ENCODE measurements around the gene TFEB.

Gene TFEB

DNA sequence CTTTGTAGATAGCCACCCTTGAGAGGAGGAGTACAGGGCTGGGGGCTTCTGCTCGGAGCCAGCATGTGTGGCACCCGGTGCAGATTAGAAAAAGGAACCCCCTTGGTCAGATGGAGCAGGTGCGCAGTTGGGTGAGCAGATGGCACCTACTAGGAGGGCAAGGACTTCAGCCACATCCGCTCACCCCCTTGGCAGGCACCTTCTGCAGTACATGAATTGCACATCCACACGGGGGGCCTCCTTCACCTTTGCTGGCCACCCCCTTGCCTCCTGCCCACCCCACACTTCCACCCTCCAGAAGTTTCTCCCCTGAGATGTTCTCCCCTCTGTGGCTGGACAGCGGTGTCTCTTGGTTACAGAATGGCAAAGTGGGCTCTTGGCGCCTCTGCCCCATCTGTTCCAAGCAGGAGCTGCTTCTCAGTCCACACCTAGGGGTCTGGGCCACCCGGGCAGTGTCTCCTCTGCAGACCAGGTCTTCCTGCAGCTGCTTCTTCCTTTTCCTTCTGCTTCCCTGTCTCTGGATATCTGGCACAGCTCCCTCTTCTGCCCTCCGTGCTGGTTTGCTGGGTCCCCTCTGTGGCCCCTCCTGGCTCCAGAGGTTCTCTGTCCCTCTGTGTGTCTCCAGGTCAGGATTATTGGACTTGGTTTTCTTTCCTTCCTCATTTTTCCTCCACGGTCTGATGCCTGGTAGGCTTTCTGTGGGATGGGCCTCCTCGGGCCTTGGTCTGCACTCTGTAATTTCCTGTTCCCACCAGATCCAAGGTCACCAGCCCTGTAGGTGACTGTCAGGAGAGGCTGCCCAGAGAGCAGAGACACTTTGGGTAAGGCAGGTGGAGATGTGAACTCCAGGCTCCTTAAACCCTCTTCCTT, 93.1 kb downstream of the TFEB start:
- H3K4me3 ChIP-seq (ENCODE audit: low read length) = no peak overlapping the region
- H3K27me3 ChIP-seq (ENCODE audit: insufficient read depth, low read length) = no peaks in the 10 kb centered on the region
- H3K9me3 ChIP-seq (ENCODE audit: low read length) = no peaks in the 10 kb centered on the region
- peaks cover 14% of the 10 kb centered on the region for H3K36me3 ChIP-seq (ENCODE audit: insufficient read depth, low read length)
- no peak overlapping the region for H2AFZ ChIP-seq (ENCODE audit: low read depth, low read length)
- H3K4me1 ChIP-seq (ENCODE audit: insufficient read depth, low read length) = peaks cover 30% of the 10 kb centered on the region

DNA sequence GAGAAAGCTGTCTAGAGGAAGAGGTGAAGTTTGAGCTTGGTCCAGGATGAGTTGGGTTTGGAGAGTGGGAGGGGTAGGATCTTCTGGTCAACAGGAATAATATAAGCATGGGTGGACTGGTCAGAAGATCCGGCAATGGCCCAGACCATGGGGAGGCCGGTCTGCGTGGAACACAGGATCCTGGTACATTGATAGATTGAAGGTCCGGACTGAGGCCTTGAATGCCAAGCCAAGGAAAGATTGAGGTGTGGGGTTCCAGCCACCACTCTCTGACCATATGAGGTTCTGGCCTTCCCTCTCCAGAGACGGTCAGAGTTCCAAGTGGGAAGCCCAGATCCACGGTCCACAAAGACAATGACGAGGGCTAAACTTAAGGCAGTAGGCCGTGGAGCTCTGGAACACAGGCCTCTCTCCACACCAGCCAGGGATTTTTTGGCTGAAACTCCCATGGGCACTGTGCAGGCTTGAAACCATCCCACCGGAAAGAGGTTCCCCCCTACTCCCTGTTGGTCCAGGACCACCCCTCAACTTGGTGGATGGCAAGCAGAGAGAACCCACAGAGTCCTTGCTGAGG, 94.0 kb downstream of the TFEB start:
- Histone ChIP-seq H2AFZ (ENCODE audit: low read depth, low read length) (no peak overlapping the region), H3K4me3 (ENCODE audit: low read length) (no peak overlapping the region), H3K9me3 (ENCODE audit: low read length) (no peaks in the 10 kb centered on the region), H3K36me3 (ENCODE audit: insufficient read depth, low read length) (peaks cover 5% of the 10 kb centered on the region), H3K4me1 (ENCODE audit: insufficient read depth, low read length) (peaks cover 30% of the 10 kb centered on the region), H3K27me3 (ENCODE audit: insufficient read depth, low read length) (no peaks in the 10 kb centered on the region)

DNA sequence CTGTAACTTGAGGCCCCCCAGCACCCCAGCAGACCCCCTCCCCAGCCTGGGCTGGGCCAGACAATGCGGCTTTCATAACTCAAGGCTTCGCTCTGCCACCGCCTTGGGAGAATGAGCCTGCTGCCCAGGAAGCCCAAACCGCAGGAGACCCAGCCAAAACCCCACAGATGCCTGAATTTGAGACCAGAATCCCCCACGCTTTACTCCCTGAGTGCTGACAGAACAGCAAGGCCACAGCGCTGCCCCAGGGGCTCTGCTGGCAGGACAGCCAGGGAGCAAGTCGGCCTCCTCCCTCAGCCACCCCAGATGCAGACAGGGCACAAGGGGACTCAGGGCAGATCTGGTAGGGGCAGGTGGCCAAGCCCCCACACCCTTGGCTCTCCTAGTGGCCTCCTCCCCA, 95.0 kb downstream of the TFEB start:
- H2AFZ ChIP-seq (ENCODE audit: low read depth, low read length) = no peak overlapping the region
- H3K4me1 ChIP-seq (ENCODE audit: insufficient read depth, low read length) = peaks cover 30% of the 10 kb centered on the region
- no peak overlapping the region for H3K4me3 ChIP-seq (ENCODE audit: low read length)
- H3K36me3 ChIP-seq (ENCODE audit: insufficient read depth, low read length) = peaks cover 2% of the 10 kb centered on the region
- no peaks in the 10 kb centered on the region for H3K9me3 ChIP-seq (ENCODE audit: low read length)
- no peaks in the 10 kb centered on the region for H3K27me3 ChIP-seq (ENCODE audit: insufficient read depth, low read length)

DNA sequence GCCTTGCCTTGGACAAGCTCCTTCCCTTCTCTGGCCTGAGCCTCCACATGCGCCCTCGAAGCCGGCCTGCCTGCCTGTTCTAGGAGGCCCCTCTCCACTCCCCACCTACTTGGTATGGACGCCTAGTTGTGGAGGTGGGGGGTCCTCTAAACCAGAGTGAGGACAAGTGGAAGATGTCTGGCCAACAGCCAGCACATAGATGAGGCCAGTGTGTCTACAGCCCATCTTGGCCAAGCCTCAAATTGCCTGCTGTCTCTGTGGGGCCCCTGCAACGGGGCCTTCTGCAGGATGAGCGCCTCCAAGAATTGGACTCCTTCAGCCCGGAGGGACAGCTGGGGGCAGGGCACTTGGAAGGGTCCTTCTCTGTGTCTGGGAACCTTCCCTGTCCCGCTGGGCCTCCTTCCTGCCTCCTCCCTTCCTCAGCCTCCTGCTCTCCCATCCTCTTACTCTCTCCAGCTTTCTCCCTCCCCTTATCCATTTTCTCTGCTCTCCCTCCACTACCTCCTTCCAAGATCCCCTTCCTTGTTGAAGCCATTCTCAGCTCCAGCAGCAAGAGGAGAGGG, 95.5 kb downstream of the TFEB start:
- Histone ChIP-seq H3K4me1 (ENCODE audit: insufficient read depth, low read length) (peaks cover 30% of the 10 kb centered on the region), H3K27me3 (ENCODE audit: insufficient read depth, low read length) (no peaks in the 10 kb centered on the region), H3K4me3 (ENCODE audit: low read length) (peak overlapping the region; percentile 76), H3K36me3 (ENCODE audit: insufficient read depth, low read length) (peaks cover 2% of the 10 kb centered on the region), H2AFZ (ENCODE audit: low read depth, low read length) (no peak overlapping the region), H3K9me3 (ENCODE audit: low read length) (no peaks in the 10 kb centered on the region)

DNA sequence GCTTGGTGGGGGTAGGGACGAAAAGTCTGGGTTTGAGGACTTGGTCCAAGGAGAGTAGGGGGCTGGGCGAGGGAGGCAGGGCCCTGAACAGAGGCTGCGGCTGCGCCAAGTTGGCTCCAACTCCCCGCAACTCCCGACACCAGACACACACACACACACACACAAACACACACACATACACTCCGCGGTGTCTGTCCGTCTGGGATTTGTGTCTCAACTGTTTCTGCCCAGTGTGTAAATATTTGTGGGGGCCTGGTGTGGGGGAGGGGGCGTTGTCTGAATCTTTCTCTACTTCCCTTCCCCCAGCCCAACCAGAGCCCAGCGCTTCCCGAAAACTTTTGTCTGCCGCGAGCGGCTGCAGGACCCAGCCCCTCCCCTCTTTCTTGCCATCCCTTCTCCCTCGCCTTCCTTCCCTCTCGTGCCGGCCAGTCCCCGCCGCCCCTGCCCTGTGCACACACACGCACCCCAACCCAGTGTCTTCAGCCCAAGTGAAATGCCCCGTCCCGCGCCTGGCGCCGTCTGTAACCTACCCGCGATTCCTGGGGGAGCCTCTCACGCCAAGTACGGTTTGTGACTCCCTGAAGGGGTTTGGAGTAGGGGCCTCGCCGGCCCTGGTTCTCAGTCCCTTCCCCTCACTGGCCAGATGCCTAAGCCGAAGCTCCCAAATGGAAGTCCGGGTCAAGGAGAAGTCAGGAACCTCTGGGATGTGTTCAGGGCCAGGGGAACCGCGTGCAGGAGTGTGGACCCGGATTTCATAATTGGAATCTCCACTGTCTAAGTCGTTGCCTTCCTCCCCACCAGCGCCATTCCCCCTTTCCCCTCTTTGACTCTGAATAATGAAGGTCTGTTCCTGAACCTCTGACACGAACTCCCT, 96.2 kb downstream of the TFEB start:
- peak overlapping the region; percentile 76 for H3K4me3 ChIP-seq (ENCODE audit: low read length)
- no peaks in the 10 kb centered on the region for H3K9me3 ChIP-seq (ENCODE audit: low read length)
- H3K4me1 ChIP-seq (ENCODE audit: insufficient read depth, low read length) = peaks cover 27% of the 10 kb centered on the region
- H3K36me3 ChIP-seq (ENCODE audit: insufficient read depth, low read length) = peaks cover 2% of the 10 kb centered on the region
- peak overlapping the region; percentile 83 for H2AFZ ChIP-seq (ENCODE audit: low read depth, low read length)
- H3K27me3 ChIP-seq (ENCODE audit: insufficient read depth, low read length) = no peaks in the 10 kb centered on the region

DNA sequence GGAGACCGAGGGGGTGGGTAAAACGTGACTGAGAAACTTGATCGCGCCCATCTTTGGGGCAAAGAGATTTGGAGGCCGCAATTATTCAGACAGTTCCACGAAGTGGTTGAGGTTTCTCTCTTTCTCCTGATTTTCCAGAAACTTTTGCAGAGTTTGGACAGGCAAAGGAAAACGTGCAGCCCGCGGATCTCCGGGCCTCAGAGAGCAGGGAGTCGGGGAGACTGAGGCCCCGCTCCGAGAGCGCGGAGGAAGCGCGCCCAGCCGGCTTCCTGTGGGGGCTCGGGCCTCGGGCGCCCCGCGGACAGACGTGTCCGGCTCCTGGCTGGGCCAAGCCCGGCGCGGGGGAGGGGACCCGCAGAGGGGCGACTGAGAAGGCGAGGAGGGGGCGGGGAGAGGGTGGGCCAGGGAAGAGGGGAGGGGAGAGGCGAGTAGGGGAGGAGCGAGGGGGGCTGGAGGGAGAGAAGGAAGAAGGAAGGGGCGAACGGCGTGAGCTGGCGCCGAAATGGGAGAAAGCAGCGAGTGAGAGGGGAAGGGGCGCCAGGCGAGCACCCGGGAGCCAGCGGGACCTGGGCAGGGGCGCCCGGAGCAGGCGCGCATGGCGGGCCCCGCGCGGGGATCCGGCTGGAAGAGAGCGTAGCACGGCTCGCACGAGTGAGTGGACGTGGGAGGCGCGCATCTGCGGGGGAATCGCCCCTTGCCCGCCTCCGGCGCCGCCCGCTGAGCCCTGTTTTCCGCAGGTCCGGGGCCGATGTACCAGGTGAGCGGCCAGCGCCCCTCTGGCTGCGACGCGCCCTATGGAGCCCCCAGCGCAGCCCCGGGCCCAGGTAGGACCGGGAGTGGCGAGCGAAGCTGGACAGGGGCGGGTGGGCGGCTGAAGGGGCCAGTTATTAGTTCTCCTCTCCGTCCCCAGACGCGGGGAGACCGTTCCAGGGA, 97.1 kb downstream of the TFEB start, which contains the start of gene MDFI:
Gene MDFI (plus strand): TSS at position 467 of the 933 bp plus-strand sequence. CDS start 282 bp downstream, at position 749.
- Histone ChIP-seq H3K9me3 (ENCODE audit: low read length) (no peaks in the 10 kb centered on the region), H3K4me1 (ENCODE audit: insufficient read depth, low read length) (peaks cover 20% of the 10 kb centered on the region), H3K4me3 (ENCODE audit: low read length) (peak within 1 kb of the TSS; percentile 76), H3K27me3 (ENCODE audit: insufficient read depth, low read length) (no peaks in the 10 kb centered on the region), H2AFZ (ENCODE audit: low read depth, low read length) (peak within 1 kb of the TSS; percentile 83), H3K36me3 (ENCODE audit: insufficient read depth, low read length) (peaks cover 2% of the 10 kb centered on the region)

DNA sequence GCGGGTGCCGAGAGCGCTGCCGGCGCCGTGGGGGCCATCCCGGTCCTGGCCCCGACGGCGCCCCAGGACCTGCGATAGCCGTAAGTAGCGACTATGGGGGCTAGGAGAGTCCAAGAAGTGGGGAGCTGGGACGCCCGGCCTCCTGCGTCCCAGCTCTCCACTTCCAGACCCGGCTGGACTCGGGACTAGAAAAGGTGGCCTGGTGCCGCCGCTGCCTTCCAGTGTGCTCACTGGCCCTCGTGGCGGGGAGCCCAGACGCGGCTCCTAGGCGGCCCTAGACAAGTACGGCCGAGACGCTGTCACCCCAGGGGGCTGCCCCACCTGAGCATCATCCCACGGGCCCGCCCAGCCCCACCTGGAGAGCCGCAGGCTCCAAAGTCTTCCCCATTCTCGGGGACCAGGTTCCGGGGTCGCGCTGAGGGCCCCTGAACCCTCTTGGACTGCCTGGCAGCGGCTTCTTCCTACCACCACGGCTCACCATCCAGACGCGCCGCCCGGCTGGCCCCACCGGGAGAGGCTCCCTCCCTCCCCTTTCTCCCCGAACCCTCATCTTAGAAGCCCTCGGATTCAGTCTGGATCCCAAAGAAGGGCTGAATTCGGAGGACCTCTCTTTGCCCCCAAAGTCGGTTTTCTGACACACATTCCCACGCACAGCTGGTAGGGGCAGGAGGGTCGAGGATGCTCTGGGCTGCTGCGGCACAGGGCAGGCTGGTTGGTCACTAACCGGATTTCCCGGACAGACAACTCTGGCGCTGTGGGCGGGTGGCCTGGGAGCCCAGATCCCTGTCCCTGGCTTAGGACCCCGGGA, 98.0 kb downstream of the TFEB start:
- Histone ChIP-seq H3K27me3 (ENCODE audit: insufficient read depth, low read length) (no peaks in the 10 kb centered on the region), H2AFZ (ENCODE audit: low read depth, low read length) (peak overlapping the region; percentile 83), H3K9me3 (ENCODE audit: low read length) (no peaks in the 10 kb centered on the region), H3K4me3 (ENCODE audit: low read length) (peak overlapping the region; percentile 76), H3K36me3 (ENCODE audit: insufficient read depth, low read length) (peaks cover 2% of the 10 kb centered on the region), H3K4me1 (ENCODE audit: insufficient read depth, low read length) (peaks cover 20% of the 10 kb centered on the region)

DNA sequence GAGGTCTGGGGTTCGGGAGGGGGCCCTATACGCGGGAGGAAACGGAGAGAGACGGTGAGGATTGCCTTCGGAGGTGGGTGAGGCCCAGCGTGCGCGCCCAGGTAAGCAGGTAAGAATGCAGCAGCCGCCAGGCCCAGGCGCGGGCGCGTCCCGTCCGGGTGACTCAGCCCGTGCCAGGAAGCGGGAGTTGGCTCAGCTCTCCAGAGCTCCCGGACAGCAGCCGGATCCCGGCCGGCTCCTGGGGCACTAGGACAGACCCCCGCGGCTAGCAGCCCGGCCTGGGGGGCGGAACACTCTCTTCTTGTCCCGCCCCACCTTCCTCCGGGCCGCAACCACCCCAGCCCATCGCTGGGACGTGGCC, 98.6 kb downstream of the TFEB start:
- Histone ChIP-seq H3K4me1 (ENCODE audit: insufficient read depth, low read length) (peaks cover 20% of the 10 kb centered on the region), H2AFZ (ENCODE audit: low read depth, low read length) (no peak overlapping the region), H3K36me3 (ENCODE audit: insufficient read depth, low read length) (peaks cover 2% of the 10 kb centered on the region), H3K27me3 (ENCODE audit: insufficient read depth, low read length) (peaks cover 2% of the 10 kb centered on the region), H3K9me3 (ENCODE audit: low read length) (no peaks in the 10 kb centered on the region), H3K4me3 (ENCODE audit: low read length) (no peak overlapping the region)

DNA sequence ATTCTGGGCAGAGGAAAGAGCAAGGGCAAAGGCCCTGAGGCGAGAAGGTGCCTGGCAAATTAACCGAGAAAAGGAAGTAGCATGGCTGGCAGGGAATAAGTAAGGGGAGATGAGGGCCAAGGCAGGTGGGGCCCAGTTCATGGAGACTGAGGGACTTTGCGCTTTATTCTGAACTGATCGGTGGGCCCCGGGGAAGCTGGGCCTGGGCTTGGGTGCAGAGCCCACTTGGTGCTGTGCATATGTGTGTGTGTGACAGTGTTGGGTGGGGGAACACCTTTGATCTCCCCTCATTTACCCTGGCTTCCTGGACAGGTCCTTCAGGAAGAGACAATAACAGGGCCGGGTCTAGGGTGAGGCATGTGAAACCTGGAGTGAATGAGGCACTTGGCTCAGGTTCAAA, 100.0 kb downstream of the TFEB start:
- Histone ChIP-seq H3K4me1 (ENCODE audit: insufficient read depth, low read length) (peaks cover 20% of the 10 kb centered on the region), H3K9me3 (ENCODE audit: low read length) (no peaks in the 10 kb centered on the region), H3K27me3 (ENCODE audit: insufficient read depth, low read length) (peaks cover 6% of the 10 kb centered on the region), H2AFZ (ENCODE audit: low read depth, low read length) (no peak overlapping the region), H3K36me3 (ENCODE audit: insufficient read depth, low read length) (peaks cover under 1% of the 10 kb centered on the region), H3K4me3 (ENCODE audit: low read length) (no peak overlapping the region)

DNA sequence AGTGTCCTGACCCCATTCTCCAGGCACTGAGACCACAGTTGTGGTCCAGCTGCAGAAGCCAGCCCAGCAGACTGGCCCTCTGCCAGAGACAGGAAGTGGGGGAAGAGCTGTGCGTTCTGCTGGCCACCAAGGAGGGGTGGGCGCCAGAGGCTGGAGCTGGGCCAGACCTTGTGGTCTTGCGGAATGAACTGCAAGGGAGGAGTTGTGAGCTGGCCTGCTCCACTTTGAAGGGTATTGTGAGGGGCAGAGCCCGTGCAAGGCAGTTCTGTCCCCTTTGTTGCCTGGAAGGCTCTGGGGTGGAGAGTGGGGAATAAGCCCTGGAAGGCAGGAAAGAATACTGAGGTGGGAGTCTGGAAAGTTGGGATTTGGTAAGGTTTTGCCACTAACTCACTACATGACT, 100.8 kb downstream of the TFEB start:
- Histone ChIP-seq H3K27me3 (ENCODE audit: insufficient read depth, low read length) (peaks cover 6% of the 10 kb centered on the region), H3K4me1 (ENCODE audit: insufficient read depth, low read length) (peaks cover 15% of the 10 kb centered on the region)

More for the DNA sequence above, 100.8 kb downstream of the TFEB start:
- Histone ChIP-seq H3K9me3 (ENCODE audit: low read length) (no peaks in the 10 kb centered on the region), H3K4me3 (ENCODE audit: low read length) (no peak overlapping the region), H3K36me3 (ENCODE audit: insufficient read depth, low read length) (no peaks in the 10 kb centered on the region), H2AFZ (ENCODE audit: low read depth, low read length) (no peak overlapping the region)
